ENCODE data around the gene CRHR2. TPM values are rescaled to one million over a fixed set of nuclear protein-coding genes. Genes with fewer than 3 reads are reported as not detected.

The CRHR2 gene
- total and polyA plus RNA-seq, 4 donors: 0.02 to 0.20 TPM; not detected in 2

DNA sequence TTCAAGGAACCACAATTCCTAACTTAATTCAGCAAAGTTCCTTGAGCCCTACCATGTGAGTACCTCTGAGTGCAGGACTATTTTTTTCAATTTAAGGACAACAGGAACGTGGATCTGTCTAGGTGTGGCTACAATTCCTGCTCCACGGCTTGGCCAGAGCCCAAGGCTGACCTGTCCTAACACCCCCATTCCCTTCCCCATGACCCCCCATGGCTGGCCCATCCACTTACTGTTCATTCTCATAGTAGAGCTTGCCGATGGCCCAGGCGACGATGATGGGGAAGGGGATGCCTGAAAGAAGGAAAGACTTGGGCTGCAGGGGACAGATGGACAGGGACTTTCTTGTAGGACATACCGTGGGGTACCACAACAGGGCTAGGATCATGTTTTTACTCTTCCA, 20.3 kb downstream of the CRHR2 start:
- whole genome bisulfite sequencing, 2 donors: 86 to 91% methylated on average over 6 of the region's 6 CpGs
- Histone ChIP-seq H3K9ac (ENCODE audit: insufficient read depth in 1 of 2, low read length in 2 of 2) (no peak overlapping the region), H3K9me3 (ENCODE audit: control insufficient read depth in 4 of 4, insufficient read depth in 3 of 4, low read length in 3 of 4) (no peaks in the 10 kb centered on the region), H3K4me1 (ENCODE audit: control insufficient read depth in 5 of 5, insufficient read depth in 5 of 5, low read length in 5 of 5) (no peaks in the 10 kb centered on the region), H3K36me3 (ENCODE audit: control insufficient read depth in 4 of 4, insufficient read depth in 4 of 4, low read length in 4 of 4) (no peaks in the 10 kb centered on the region), H3K27ac (ENCODE audit: low read depth in 1 of 2, low read length in 1 of 2) (no peak overlapping the region), H3K4me3 (no peak overlapping the region), H3K27me3 (ENCODE audit: control insufficient read depth in 3 of 3, insufficient read depth in 3 of 3, low read length in 2 of 3) (no peaks in the 10 kb centered on the region)
- TF ChIP-seq, protein P1, sequence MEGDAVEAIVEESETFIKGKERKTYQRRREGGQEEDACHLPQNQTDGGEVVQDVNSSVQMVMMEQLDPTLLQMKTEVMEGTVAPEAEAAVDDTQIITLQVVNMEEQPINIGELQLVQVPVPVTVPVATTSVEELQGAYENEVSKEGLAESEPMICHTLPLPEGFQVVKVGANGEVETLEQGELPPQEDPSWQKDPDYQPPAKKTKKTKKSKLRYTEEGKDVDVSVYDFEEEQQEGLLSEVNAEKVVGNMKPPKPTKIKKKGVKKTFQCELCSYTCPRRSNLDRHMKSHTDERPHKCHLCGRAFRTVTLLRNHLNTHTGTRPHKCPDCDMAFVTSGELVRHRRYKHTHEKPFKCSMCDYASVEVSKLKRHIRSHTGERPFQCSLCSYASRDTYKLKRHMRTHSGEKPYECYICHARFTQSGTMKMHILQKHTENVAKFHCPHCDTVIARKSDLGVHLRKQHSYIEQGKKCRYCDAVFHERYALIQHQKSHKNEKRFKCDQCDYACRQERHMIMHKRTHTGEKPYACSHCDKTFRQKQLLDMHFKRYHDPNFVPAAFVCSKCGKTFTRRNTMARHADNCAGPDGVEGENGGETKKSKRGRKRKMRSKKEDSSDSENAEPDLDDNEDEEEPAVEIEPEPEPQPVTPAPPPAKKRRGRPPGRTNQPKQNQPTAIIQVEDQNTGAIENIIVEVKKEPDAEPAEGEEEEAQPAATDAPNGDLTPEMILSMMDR (IDR thresholded peaks at IDR 0.05; ENCODE audit: control extremely low read depth, extremely low read depth): no peak
- ATAC-seq (ENCODE audit: insufficient read depth, low FRiP score) (no peak), DNase-seq (no peak)

DNA sequence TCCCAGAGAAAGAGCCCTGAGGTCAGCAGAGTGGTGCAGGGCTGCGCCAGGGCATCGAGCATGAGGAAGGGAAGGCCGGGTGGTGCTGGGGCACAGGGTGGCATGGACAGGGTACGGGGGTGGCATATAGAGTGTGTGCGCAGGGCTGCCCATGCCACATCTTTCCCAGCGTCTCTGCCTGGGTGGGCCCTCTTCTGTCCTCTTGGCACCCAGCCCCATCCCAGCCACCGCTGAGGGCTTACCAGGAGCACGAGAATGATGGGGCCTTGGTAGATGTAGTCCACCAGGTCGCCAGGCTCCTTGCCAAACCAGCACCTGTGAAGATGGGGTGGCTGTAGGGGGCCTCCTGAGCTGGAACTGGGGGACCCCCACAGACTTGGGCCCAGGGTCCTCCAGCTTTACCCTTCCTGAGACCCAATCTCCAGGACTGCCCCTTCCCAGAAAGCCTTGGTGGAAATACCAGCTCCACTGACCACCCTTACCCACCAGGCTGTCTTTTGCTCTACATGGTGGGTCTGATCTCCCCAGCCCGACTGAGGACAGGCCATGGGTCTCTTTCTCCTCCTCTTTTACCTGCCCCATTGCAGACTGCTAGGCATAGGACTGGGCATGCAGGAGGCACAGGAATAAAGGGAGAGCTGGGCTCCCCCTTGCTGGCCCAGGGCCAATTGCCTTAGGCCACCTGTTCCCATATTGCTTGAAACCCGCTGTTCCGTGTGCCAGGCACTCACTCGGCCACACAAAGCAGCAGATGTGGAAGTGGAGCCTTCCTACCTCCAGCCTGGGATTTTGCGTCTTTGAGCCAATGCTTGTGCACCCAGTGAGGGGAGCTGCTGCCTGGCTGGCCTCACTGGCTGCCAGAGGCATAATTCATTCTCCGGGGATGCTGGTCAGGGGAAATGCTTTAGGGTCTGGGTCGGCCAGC, 21.7 kb downstream of the CRHR2 start:
- ATAC-seq (ENCODE audit: insufficient read depth, low FRiP score): no peak
- no peak for DNase-seq
- TF ChIP-seq, protein P1 (IDR thresholded peaks at IDR 0.05; ENCODE audit: control extremely low read depth, extremely low read depth): no peak
- no peaks in the 10 kb centered on the region for H3K9me3 ChIP-seq (ENCODE audit: control insufficient read depth in 4 of 4, insufficient read depth in 3 of 4, low read length in 3 of 4)
- H3K4me1 ChIP-seq (ENCODE audit: control insufficient read depth in 5 of 5, insufficient read depth in 5 of 5, low read length in 5 of 5): no peaks in the 10 kb centered on the region
- 81 to 91% methylated on average over 16 of the region's 16 CpGs for WGBS, 2 donors
- no peaks in the 10 kb centered on the region for H3K27me3 ChIP-seq (ENCODE audit: control insufficient read depth in 3 of 3, insufficient read depth in 3 of 3, low read length in 2 of 3)
- no peak overlapping the region for H3K27ac ChIP-seq (ENCODE audit: low read depth in 1 of 2, low read length in 1 of 2)
- H3K4me3 ChIP-seq: no peak overlapping the region
- H3K36me3 ChIP-seq (ENCODE audit: control insufficient read depth in 4 of 4, insufficient read depth in 4 of 4, low read length in 4 of 4): no peaks in the 10 kb centered on the region
- no peak overlapping the region for H3K9ac ChIP-seq (ENCODE audit: insufficient read depth in 1 of 2, low read length in 2 of 2)

DNA sequence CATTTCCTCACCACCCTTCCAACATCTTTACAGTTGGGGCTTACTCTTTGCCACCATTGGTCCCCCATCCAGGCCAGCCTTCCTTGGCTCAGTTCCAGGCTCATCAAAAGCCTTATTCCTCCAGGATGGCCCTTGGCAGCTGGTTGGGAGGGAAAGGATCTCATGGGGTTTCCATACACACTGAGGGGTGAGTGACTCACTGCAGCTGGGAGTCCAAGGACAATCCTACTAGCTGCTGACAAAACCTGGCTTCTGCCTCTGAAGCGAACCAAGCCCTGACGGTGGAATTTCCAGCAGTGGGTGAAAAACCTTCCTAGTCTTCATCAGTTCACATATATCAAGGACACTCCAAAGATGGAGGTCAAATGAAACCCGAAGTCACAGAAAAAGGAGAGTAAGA, 22.9 kb downstream of the CRHR2 start:
- ATAC-seq (ENCODE audit: insufficient read depth, low FRiP score) (no peak), DNase-seq (no peak)
- H3K36me3 ChIP-seq (ENCODE audit: control insufficient read depth in 4 of 4, insufficient read depth in 4 of 4, low read length in 4 of 4): peaks cover 0 to 1% (median 0%) of the 10 kb centered on the region in 4 donors
- no peaks in the 10 kb centered on the region for H3K4me1 ChIP-seq (ENCODE audit: control insufficient read depth in 5 of 5, insufficient read depth in 5 of 5, low read length in 5 of 5)
- H3K27me3 ChIP-seq (ENCODE audit: control insufficient read depth in 3 of 3, insufficient read depth in 3 of 3, low read length in 2 of 3): no peaks in the 10 kb centered on the region
- no peak overlapping the region for H3K27ac ChIP-seq (ENCODE audit: low read depth in 1 of 2, low read length in 1 of 2)
- TF ChIP-seq, protein P1 (IDR thresholded peaks at IDR 0.05; ENCODE audit: control extremely low read depth, extremely low read depth): no peak
- 87 to 92% methylated on average over 3 of the region's 3 CpGs for WGBS, 2 donors
- H3K9ac ChIP-seq (ENCODE audit: insufficient read depth in 1 of 2, low read length in 2 of 2): no peak overlapping the region
- H3K9me3 ChIP-seq (ENCODE audit: control insufficient read depth in 4 of 4, insufficient read depth in 3 of 4, low read length in 3 of 4): no peaks in the 10 kb centered on the region
- no peak overlapping the region for H3K4me3 ChIP-seq

All from lung (tissue), 12 donors.